WTC11 (cell line): ENCODE results near the gene SP4. TPM values are rescaled to one million over a fixed set of nuclear protein-coding genes. Genes with fewer than 3 reads are reported as not detected.
"Not testable (repeated sequence)": the region's sequence is repeated elsewhere in the genome, so short reads cannot be mapped to it uniquely, and the experiment has no call there.

ENCODE experiments used
- ATAC-seq: fragments of 200-7000 bp; cut with Tn5 transposase; 2 replicates; pipeline ENCODE4 v1.10.0; 2021; ENCODE audit warnings: mild to moderate bottlenecking, moderate library complexity
- CTCF ChIA-PET: fragments of 300-600 bp; sonication (Branson Sonifier 250); formaldehyde crosslinking; loops from one replicate; lab custom pipeline; 2021; ENCODE audit warnings: antibody characterized with exemption; lab: Charles Lee
- POLR2A ChIA-PET: fragments of 350-600 bp; sonication (Branson Sonifier 250); formaldehyde crosslinking; loops from one replicate; lab custom pipeline; 2021; ENCODE audit warnings: antibody characterized with exemption; lab: Charles Lee
- DNase-seq: peaks from one replicate; pipeline ENCODE4 v3.0.0; 2021; ENCODE audit warnings: low spot score
- H3K27ac Mint-ChIP-seq: 2 replicates; pipeline ENCODE4 v1.8.0; 2021; ENCODE audit warnings: mixed read lengths
- H3K27me3 Mint-ChIP-seq: 2 replicates; pipeline ENCODE4 v1.8.0; 2021; ENCODE audit warnings: low read depth, mild to moderate bottlenecking, moderate library complexity, mixed read lengths
- H3K36me3 Mint-ChIP-seq: 2 replicates; pipeline ENCODE4 v1.8.0; 2021; ENCODE audit warnings: mixed read lengths
- H3K4me1 Mint-ChIP-seq: 2 replicates; pipeline ENCODE4 v1.8.0; 2022; ENCODE audit warnings: mixed read lengths
- H3K4me3 Mint-ChIP-seq: 2 replicates; pipeline ENCODE4 v1.8.0; 2021; ENCODE audit warnings: mild to moderate bottlenecking, moderate library complexity, mixed read lengths
- H3K9me3 Mint-ChIP-seq: 2 replicates; pipeline ENCODE4 v1.8.0; 2021; ENCODE audit warnings: mixed read lengths
- GRHL2 ChIP-seq: fragments of 250-450 bp; sonication (Bioruptor Pico); IDR thresholded peaks from 2 replicates; pipeline ENCODE4 v1.8.0; 2022; ENCODE audit warnings: mild to moderate bottlenecking, moderate library complexity; ENCODE audit not compliant: insufficient replicate concordance, severe bottlenecking
- IRF2 ChIP-seq: sonication (generic); formaldehyde crosslinking; IDR thresholded peaks from 2 replicates; pipeline ENCODE4 v1.8.0; 2022; ENCODE audit warnings: low read depth, missing genetic modification reagents, borderline replicate concordance
- JAZF1 ChIP-seq: fragments of 250-450 bp; sonication (Bioruptor Pico); IDR thresholded peaks from 2 replicates; pipeline ENCODE4 v1.9.0; 2021; ENCODE audit warnings: moderate library complexity, mild to moderate bottlenecking, inconsistent platforms
- TEAD1 ChIP-seq: sonication (generic); formaldehyde crosslinking; IDR thresholded peaks from 2 replicates; pipeline ENCODE4 v1.8.0; 2022; ENCODE audit warnings: mild to moderate bottlenecking, missing genetic modification reagents
- ZNF138 ChIP-seq: sonication (generic); formaldehyde crosslinking; conservative IDR thresholded peaks from 2 replicates; pipeline ENCODE4 v1.8.1; 2022; ENCODE audit warnings: mild to moderate bottlenecking, moderate library complexity, missing genetic modification reagents
- total RNA-seq: library from RNA; stranded (reverse); gene quantifications from 3 replicates; pipeline ENCODE4 v1.2.3, GENCODE V29; 2021
- TF ChIP-seq, protein P1 (sequence below): fragments of 250-450 bp; sonication (Bioruptor Pico); IDR thresholded peaks from 2 replicates; pipeline ENCODE4 v2.1.2; 2022; ENCODE audit warnings: mild to moderate bottlenecking, moderate library complexity
- TF ChIP-seq, protein P2 (sequence below): sonication (generic); formaldehyde crosslinking; IDR thresholded peaks from 2 replicates; pipeline ENCODE4 v1.8.0; 2023; ENCODE audit warnings: missing genetic modification reagents
- TF ChIP-seq, protein P3 (sequence below): sonication (generic); formaldehyde crosslinking; IDR thresholded peaks from 2 replicates; pipeline ENCODE4 v1.8.1; 2023; ENCODE audit warnings: mild to moderate bottlenecking, moderate library complexity, missing genetic modification reagents
- TF ChIP-seq, protein P4 (sequence below): sonication (generic); formaldehyde crosslinking; IDR thresholded peaks from 2 replicates; pipeline ENCODE4 v1.8.1; 2023; ENCODE audit warnings: mild to moderate bottlenecking, missing genetic modification reagents
- TF ChIP-seq, protein P5 (sequence below): sonication (generic); formaldehyde crosslinking; IDR thresholded peaks from 2 replicates; pipeline ENCODE4 v1.8.0; 2022; ENCODE audit warnings: mild to moderate bottlenecking, missing genetic modification reagents
- TF ChIP-seq, protein P6 (sequence below): fragments of 250-450 bp; sonication (Bioruptor Pico); IDR thresholded peaks from 2 replicates; pipeline ENCODE4 v1.9.0; 2021; ENCODE audit warnings: moderate library complexity, mild to moderate bottlenecking, inconsistent platforms, borderline replicate concordance

Gene SP4
- total RNA-seq, 1 experiment from 2014 or later: 23.1 TPM

DNA sequence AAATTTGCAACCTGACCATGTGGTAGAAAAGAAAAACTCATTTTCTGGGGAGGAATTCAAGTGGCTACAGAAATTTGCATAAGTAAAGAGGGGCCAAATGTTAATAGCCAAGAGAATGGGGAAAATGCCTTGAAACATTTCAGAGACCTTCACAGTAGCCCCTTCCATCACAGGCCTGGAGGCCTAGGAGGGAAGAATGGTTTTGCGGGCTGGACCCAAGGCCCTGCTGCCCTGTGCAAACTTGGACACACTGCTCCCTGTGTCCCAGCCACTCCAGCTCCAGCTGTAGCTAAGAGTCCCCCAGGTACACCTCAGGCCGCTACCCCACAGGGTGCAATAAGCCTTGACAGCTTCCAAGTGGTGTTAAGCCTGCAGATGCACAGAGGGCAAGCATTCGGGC is 98.6 kb downstream of the SP4 start:
- peaks cover 40% of the 10 kb centered on the region for H3K9me3 Mint-ChIP-seq
- no peak overlapping the region for H3K27ac Mint-ChIP-seq
- ATAC-seq (no peak), DNase-seq (no peak)
- H3K4me1 Mint-ChIP-seq: no peaks in the 10 kb centered on the region
- CTCF ChIA-PET: no interaction called here
- H3K27me3 Mint-ChIP-seq: no peaks in the 10 kb centered on the region; the same call in 1 of the 2 replicates
- H3K4me3 Mint-ChIP-seq: no peak overlapping the region
- TF ChIP-seq JAZF1 (CRISPR knock-in tag): no peak
- TF ChIP-seq, protein P1, sequence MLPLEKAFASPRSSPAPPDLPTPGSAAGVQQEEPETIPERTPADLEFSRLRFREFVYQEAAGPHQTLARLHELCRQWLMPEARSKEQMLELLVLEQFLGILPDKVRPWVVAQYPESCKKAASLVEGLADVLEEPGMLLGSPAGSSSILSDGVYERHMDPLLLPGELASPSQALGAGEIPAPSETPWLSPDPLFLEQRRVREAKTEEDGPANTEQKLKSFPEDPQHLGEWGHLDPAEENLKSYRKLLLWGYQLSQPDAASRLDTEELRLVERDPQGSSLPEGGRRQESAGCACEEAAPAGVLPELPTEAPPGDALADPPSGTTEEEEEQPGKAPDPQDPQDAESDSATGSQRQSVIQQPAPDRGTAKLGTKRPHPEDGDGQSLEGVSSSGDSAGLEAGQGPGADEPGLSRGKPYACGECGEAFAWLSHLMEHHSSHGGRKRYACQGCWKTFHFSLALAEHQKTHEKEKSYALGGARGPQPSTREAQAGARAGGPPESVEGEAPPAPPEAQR (CRISPR knock-in tag): no peak
- TF ChIP-seq, protein P2, sequence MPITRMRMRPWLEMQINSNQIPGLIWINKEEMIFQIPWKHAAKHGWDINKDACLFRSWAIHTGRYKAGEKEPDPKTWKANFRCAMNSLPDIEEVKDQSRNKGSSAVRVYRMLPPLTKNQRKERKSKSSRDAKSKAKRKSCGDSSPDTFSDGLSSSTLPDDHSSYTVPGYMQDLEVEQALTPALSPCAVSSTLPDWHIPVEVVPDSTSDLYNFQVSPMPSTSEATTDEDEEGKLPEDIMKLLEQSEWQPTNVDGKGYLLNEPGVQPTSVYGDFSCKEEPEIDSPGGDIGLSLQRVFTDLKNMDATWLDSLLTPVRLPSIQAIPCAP (CRISPR knock-in tag): no peak
- TF ChIP-seq TEAD1 (CRISPR knock-in tag): no peak
- TF ChIP-seq, protein P3, sequence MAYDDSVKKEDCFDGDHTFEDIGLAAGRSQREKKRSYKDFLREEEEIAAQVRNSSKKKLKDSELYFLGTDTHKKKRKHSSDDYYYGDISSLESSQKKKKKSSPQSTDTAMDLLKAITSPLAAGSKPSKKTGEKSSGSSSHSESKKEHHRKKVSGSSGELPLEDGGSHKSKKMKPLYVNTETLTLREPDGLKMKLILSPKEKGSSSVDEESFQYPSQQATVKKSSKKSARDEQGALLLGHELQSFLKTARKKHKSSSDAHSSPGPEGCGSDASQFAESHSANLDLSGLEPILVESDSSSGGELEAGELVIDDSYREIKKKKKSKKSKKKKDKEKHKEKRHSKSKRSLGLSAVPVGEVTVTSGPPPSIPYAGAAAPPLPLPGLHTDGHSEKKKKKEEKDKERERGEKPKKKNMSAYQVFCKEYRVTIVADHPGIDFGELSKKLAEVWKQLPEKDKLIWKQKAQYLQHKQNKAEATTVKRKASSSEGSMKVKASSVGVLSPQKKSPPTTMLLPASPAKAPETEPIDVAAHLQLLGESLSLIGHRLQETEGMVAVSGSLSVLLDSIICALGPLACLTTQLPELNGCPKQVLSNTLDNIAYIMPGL (CRISPR knock-in tag): no peak
- TF ChIP-seq, protein P4, sequence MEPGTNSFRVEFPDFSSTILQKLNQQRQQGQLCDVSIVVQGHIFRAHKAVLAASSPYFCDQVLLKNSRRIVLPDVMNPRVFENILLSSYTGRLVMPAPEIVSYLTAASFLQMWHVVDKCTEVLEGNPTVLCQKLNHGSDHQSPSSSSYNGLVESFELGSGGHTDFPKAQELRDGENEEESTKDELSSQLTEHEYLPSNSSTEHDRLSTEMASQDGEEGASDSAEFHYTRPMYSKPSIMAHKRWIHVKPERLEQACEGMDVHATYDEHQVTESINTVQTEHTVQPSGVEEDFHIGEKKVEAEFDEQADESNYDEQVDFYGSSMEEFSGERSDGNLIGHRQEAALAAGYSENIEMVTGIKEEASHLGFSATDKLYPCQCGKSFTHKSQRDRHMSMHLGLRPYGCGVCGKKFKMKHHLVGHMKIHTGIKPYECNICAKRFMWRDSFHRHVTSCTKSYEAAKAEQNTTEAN (CRISPR knock-in tag): no peak
- TF ChIP-seq, protein P5, sequence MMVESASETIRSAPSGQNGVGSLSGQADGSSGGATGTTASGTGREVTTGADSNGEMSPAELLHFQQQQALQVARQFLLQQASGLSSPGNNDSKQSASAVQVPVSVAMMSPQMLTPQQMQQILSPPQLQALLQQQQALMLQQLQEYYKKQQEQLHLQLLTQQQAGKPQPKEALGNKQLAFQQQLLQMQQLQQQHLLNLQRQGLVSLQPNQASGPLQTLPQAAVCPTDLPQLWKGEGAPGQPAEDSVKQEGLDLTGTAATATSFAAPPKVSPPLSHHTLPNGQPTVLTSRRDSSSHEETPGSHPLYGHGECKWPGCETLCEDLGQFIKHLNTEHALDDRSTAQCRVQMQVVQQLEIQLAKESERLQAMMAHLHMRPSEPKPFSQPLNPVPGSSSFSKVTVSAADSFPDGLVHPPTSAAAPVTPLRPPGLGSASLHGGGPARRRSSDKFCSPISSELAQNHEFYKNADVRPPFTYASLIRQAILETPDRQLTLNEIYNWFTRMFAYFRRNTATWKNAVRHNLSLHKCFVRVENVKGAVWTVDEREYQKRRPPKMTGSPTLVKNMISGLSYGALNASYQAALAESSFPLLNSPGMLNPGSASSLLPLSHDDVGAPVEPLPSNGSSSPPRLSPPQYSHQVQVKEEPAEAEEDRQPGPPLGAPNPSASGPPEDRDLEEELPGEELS: no peak
- no peak for TF ChIP-seq ZNF138 (CRISPR knock-in tag)
- TF ChIP-seq, protein P6, sequence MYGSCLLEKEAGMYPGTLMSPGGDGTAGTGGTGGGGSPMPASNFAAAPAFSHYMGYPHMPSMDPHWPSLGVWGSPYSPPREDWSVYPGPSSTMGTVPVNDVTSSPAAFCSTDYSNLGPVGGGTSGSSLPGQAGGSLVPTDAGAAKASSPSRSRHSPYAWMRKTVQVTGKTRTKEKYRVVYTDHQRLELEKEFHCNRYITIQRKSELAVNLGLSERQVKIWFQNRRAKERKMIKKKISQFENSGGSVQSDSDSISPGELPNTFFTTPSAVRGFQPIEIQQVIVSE (CRISPR knock-in tag): no peak
- no peak for TF ChIP-seq GRHL2
- TF ChIP-seq IRF2 (CRISPR knock-in tag): no peak
- H3K36me3 Mint-ChIP-seq: peaks cover 22% of the 10 kb centered on the region
- POLR2A ChIA-PET: no interaction called here

DNA sequence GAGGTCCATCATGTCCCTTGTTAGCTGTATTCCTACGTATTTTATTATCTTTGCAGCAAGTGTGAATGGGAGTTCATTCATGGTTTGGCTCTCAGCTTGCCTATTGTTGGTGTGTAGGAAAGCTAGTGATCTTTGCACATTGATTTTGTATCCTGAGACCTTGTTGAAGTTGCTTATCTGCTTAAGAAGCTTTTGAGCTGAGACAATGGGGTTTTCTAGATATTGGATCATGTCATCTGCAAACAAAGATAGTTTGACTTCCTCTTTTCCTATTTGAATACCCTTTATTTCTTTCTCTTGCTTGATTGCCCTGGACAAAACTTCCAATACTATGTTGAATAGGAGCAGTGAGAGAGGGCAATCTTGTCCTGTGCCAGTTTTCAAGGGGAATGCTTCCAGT is 104.6 kb downstream of the SP4 start:
- POLR2A ChIA-PET, ATAC-seq, H3K27ac Mint-ChIP-seq, CTCF ChIA-PET, H3K4me3 Mint-ChIP-seq, H3K27me3 Mint-ChIP-seq, H3K4me1 Mint-ChIP-seq, DNase-seq, H3K36me3 Mint-ChIP-seq: not testable (repeated sequence)
- peaks cover 46% of the 10 kb centered on the region for H3K9me3 Mint-ChIP-seq

DNA sequence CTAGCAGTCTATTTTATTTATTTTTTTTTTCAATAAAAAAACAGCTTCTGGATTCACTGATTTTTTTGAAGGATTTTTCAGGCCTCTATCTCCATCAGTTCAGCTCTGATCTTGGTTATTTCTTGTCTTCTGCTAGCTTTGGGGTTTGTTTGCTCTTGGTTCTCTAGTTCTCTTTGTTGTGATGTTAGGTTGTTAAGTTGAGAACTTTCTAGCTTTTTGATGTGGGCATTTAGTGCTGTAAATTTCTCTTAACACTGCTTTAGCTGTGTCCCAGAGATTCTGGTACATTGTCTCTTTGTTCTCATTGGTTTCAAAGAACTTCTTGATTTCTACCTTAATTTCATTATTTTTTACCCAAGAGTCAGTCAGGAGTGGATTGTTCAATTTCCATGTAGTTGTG is 105.8 kb downstream of the SP4 start:
- ATAC-seq, H3K4me1 Mint-ChIP-seq, H3K27me3 Mint-ChIP-seq, H3K27ac Mint-ChIP-seq, H3K36me3 Mint-ChIP-seq, POLR2A ChIA-PET, H3K4me3 Mint-ChIP-seq, DNase-seq: not testable (repeated sequence)
- peaks cover 43% of the 10 kb centered on the region for H3K9me3 Mint-ChIP-seq
- CTCF ChIA-PET: interaction anchor here (2.0 kb wide), 1 partner anchor 234 kb away, joined by 4 read pairs; no protein-coding TSS in a partner anchor

DNA sequence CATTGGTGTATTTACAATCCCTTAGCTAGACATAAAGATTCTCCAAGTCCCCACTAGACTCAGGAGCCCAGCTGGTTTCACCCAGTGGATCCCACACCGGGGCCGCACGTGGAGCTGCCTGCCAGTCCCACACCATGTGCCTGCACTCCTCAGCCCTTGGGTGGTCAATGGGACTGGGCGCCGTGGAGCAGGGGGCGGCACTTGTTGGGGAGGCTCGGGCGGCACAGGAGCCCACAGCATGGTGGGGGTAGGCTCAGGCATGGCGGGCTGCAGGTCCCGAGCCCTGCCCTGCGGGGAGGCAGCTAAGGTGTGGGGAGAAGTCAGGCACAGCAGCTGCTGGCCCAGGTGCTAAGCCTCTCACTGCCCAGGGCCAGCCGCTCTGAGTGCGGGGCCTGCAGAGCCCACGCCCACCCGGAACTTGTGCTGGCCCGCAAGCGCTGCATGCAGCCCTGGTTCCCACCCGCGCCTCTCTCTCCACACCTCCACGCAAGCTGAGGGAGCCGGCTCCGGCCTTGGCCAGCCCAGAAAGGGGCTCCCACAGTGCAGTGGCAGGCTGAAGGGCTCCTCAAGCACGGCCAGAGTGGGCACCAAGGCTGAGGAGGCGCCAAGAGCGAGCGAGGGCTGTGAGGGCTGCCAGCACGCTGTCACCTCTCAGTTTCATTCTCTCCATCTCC is 108.7 kb downstream of the SP4 start:
- H3K27ac Mint-ChIP-seq, H3K27me3 Mint-ChIP-seq, DNase-seq, ATAC-seq, H3K36me3 Mint-ChIP-seq, H3K4me3 Mint-ChIP-seq, POLR2A ChIA-PET: not testable (repeated sequence)
- Mint-ChIP-seq H3K4me1 (peaks cover 19% of the 10 kb centered on the region), H3K9me3 (peaks cover 31% of the 10 kb centered on the region)
- CTCF ChIA-PET: interaction anchor here (0.6 kb wide), 1 partner anchor 15 kb away, joined by 3 read pairs; no protein-coding TSS in a partner anchor
